H9 (cell line): ENCODE results near the gene SDR42E2. TPM values are rescaled to one million over a fixed set of nuclear protein-coding genes. Genes with fewer than 3 reads are reported as not detected.
A peak's percentile ranks its signal among the peaks of the same experiment; 100 is the strongest.

Experiments
- DNase-seq: peaks from one replicate; pipeline ENCODE4 v3.0.0-alpha.2; 2017
- H2AFZ ChIP-seq: one replicate; pipeline ENCODE4 v1.6.1; 2013; ENCODE audit warnings: mild to moderate bottlenecking, low read length, control low read depth, moderate library complexity
- H2AK5ac ChIP-seq: 2 replicates; pipeline ENCODE4 v1.6.1; 2013; ENCODE audit warnings: low read length, control low read depth, mixed read lengths; ENCODE audit not compliant: insufficient read length
- H2BK120ac ChIP-seq: one replicate; pipeline ENCODE4 v1.6.1; 2013; ENCODE audit warnings: low read depth, mild to moderate bottlenecking, low read length, control low read depth, inconsistent platforms; ENCODE audit not compliant: poor library complexity, severe bottlenecking
- H2BK12ac ChIP-seq: 2 replicates; pipeline ENCODE4 v1.6.1; 2013; ENCODE audit warnings: low read length, control low read depth, mixed read lengths, low read depth; ENCODE audit not compliant: insufficient read length
- H2BK15ac ChIP-seq: 2 replicates; pipeline ENCODE4 v1.6.1; 2013; ENCODE audit warnings: low read depth, low read length, control low read depth
- H2BK20ac ChIP-seq: one replicate; pipeline ENCODE4 v1.6.1; 2013; ENCODE audit warnings: low read depth, mild to moderate bottlenecking, low read length, control low read depth, inconsistent platforms; ENCODE audit not compliant: poor library complexity, severe bottlenecking
- H2BK5ac ChIP-seq: 2 replicates; pipeline ENCODE4 v1.6.1; 2013; ENCODE audit warnings: low read length, control low read depth, mixed read lengths; ENCODE audit not compliant: insufficient read length
- H3K14ac ChIP-seq: 2 replicates; pipeline ENCODE4 v1.6.1; 2013; ENCODE audit warnings: low read length, control low read depth; ENCODE audit not compliant: insufficient read depth
- H3K18ac ChIP-seq: 2 replicates; pipeline ENCODE4 v1.6.1; 2013; ENCODE audit warnings: low read depth, mild to moderate bottlenecking, mixed read lengths, low read length, control low read depth; ENCODE audit not compliant: insufficient read length
- H3K23ac ChIP-seq: 2 replicates; pipeline ENCODE4 v1.6.1; 2013; ENCODE audit warnings: low read length, control low read depth, mixed read lengths, low read depth; ENCODE audit not compliant: insufficient read length
- H3K23me2 ChIP-seq: 2 replicates; pipeline ENCODE4 v1.6.1; 2013; ENCODE audit warnings: low read depth, mild to moderate bottlenecking, mixed read lengths, low read length, control low read depth; ENCODE audit not compliant: insufficient read length, poor library complexity, severe bottlenecking
- H3K27ac ChIP-seq: 2 replicates; pipeline ENCODE4 v1.5.1; 2013; ENCODE audit warnings: low read length, control low read depth, mixed read lengths, low read depth; ENCODE audit not compliant: insufficient read length
- H3K27me3 ChIP-seq: 2 replicates; pipeline ENCODE4 v1.6.1; 2013; ENCODE audit warnings: low read length, control low read depth, inconsistent platforms; ENCODE audit not compliant: insufficient read depth
- H3K4ac ChIP-seq: 2 replicates; pipeline ENCODE4 v1.6.1; 2013; ENCODE audit warnings: low read depth, mild to moderate bottlenecking, control low read depth, inconsistent platforms, low read length, moderate library complexity
- H3K4me1 ChIP-seq: 2 replicates; pipeline ENCODE4 v1.6.1; 2013; ENCODE audit warnings: low read length, control low read depth, inconsistent platforms; ENCODE audit not compliant: insufficient read depth
- H3K4me2 ChIP-seq: 2 replicates; pipeline ENCODE4 v1.6.1; 2013; ENCODE audit warnings: low read length, control low read depth, mixed read lengths; ENCODE audit not compliant: insufficient read length, insufficient read depth
- H3K56ac ChIP-seq: 2 replicates; pipeline ENCODE4 v1.6.1; 2013; ENCODE audit warnings: low read depth, mild to moderate bottlenecking, mixed read lengths, low read length, control low read depth; ENCODE audit not compliant: insufficient read length
- H3K79me1 ChIP-seq: 2 replicates; pipeline ENCODE4 v1.6.1; 2013; ENCODE audit warnings: low read depth, mild to moderate bottlenecking, moderate library complexity, low read length, control low read depth, inconsistent platforms; ENCODE audit not compliant: insufficient read depth, poor library complexity, severe bottlenecking
- H3K79me2 ChIP-seq: 2 replicates; pipeline ENCODE4 v1.6.1; 2013; ENCODE audit warnings: low read length, control low read depth, inconsistent platforms; ENCODE audit not compliant: insufficient read depth
- H3K9ac ChIP-seq: 2 replicates; pipeline ENCODE4 v1.6.1; 2013; ENCODE audit warnings: low read length, control low read depth, mixed read lengths; ENCODE audit not compliant: insufficient read length; ENCODE audit errors: extremely low read depth
- H3K9me3 ChIP-seq: one replicate; pipeline ENCODE4 v1.6.1; 2013; ENCODE audit warnings: low read depth, low read length, inconsistent platforms; ENCODE audit not compliant: control insufficient read depth
- H3T11ph ChIP-seq: one replicate; pipeline ENCODE4 v1.6.1; 2013; ENCODE audit warnings: mild to moderate bottlenecking, low read length, control low read depth, inconsistent platforms
- H4K20me1 ChIP-seq: one replicate; pipeline ENCODE4 v1.6.1; 2013; ENCODE audit not compliant: control insufficient read depth, insufficient read length, insufficient read depth
- H4K5ac ChIP-seq: 2 replicates; pipeline ENCODE4 v1.6.1; 2013; ENCODE audit warnings: low read depth, mild to moderate bottlenecking, mixed read lengths, low read length, control low read depth; ENCODE audit not compliant: insufficient read length
- H4K8ac ChIP-seq: replicated peaks from 2 replicates; pipeline ENCODE4 v1.6.1; 2013; ENCODE audit warnings: low read length, control low read depth, mixed read lengths, low read depth; ENCODE audit not compliant: insufficient read length
- H4K91ac ChIP-seq: 2 replicates; pipeline ENCODE4 v1.6.1; 2013; ENCODE audit warnings: low read depth, mild to moderate bottlenecking, moderate library complexity, mixed read lengths, low read length, control low read depth; ENCODE audit not compliant: insufficient read length
- H3K27ac Mint-ChIP-seq, 3 experiments: 2 replicates in 2 of 3; 3 replicates in 1 of 3; pipeline ENCODE4 v1.8.0; 2020 to 2021; ENCODE audit warnings: mixed read lengths in 3 of 3, mild to moderate bottlenecking in 1 of 3, moderate library complexity in 1 of 3
- H3K27me3 Mint-ChIP-seq: 2 replicates; pipeline ENCODE4 v1.8.0; 2021; ENCODE audit warnings: low read depth, mild to moderate bottlenecking, moderate library complexity, mixed read lengths
- H3K36me3 Mint-ChIP-seq, 3 experiments: 2 replicates in 2 of 3; 3 replicates in 1 of 3; pipeline ENCODE4 v1.8.0; 2020 to 2021; ENCODE audit warnings: low read depth in 3 of 3, mixed read lengths in 3 of 3; ENCODE audit not compliant: insufficient read depth in 1 of 3
- H3K4me1 Mint-ChIP-seq, 2 experiments: 2 replicates each; pipeline ENCODE4 v1.8.0; 2020; ENCODE audit warnings: mixed read lengths in 2 of 2
- H3K4me3 Mint-ChIP-seq, 2 experiments: 2 replicates in 1 of 2; 3 replicates in 1 of 2; pipeline ENCODE4 v1.8.0; 2020 to 2021; ENCODE audit warnings: mild to moderate bottlenecking in 2 of 2, mixed read lengths in 2 of 2, moderate library complexity in 1 of 2
- H3K9me3 Mint-ChIP-seq, 2 experiments: 2 replicates in 1 of 2; 3 replicates in 1 of 2; pipeline ENCODE4 v1.8.0; 2020; ENCODE audit warnings: mild to moderate bottlenecking in 2 of 2, mixed read lengths in 2 of 2, moderate library complexity in 1 of 2
- CTCF ChIP-seq: fragments of 200-600 bp; sonication (generic); conservative IDR thresholded peaks from 3 replicates; pipeline ENCODE4 v1.8.0; 2021; ENCODE audit warnings: antibody characterized with exemption, mild to moderate bottlenecking
- WGBS: extraction: QIAGEN DNeasy Blood & Tissue Kit; methylation state at CpG from one replicate; pipeline ENCODE4 v1.1.7; 2013; ENCODE audit warnings: missing lambda C conversion rate, low lambda C conversion rate, mixed read lengths; ENCODE audit not compliant: insufficient read length; ENCODE audit errors: extremely low coverage; 5-methylcytosine and 5-hydroxymethylcytosine counted together
- total RNA-seq: library from RNA; stranded (reverse); gene quantifications from 2 replicates; pipeline ENCODE4 v1.2.1, GENCODE V29; 2021

Gene SDR42E2
- total RNA-seq, 1 experiment from 2014 or later: 0.09 TPM

- Mint-ChIP-seq H3K4me3 (peak overlapping the region; percentile 74 to 97), H3K9me3 (no peaks in the 10 kb centered on the region; a peak in 3 of 5 replicates), H3K4me1 (peaks cover 15 to 16% of the 10 kb centered on the region in 2 experiments), H3K27ac (no peak overlapping the region; a peak in 3 of 7 replicates), H3K36me3 (peaks cover 3 to 18% (median 11%) of the 10 kb centered on the region in 3 experiments; a peak in 5 of 7 replicates), H3K27me3 (no peaks in the 10 kb centered on the region)
- H2BK12ac ChIP-seq: no peak overlapping the region
- H3K4me1 ChIP-seq: peaks cover 5% of the 10 kb centered on the region; the same call in 1 of the 2 replicates
- no peak overlapping the region for H3K14ac ChIP-seq
- no peaks in the 10 kb centered on the region for H4K20me1 ChIP-seq
- H3K23me2 ChIP-seq: peaks cover 14% of the 10 kb centered on the region
- no peak overlapping the region for H4K91ac ChIP-seq
- H3K4me2 ChIP-seq: peak overlapping the region; percentile 89
- H3K9ac ChIP-seq: peak overlapping the region; percentile 56
- no peak overlapping the region for H2BK120ac ChIP-seq
- H4K5ac ChIP-seq: no peak overlapping the region
- no peak for TF ChIP-seq CTCF
- no peak overlapping the region for H2AK5ac ChIP-seq
- H2AFZ ChIP-seq: no peak overlapping the region
- WGBS: no CpG with 5 or more reads among the region's 35 CpGs
- H3K23ac ChIP-seq: no peak overlapping the region
- H3K79me1 ChIP-seq: peaks cover 8% of the 10 kb centered on the region
- no peaks in the 10 kb centered on the region for H3K27me3 ChIP-seq
- H3K27ac ChIP-seq: no peak overlapping the region
- no peak overlapping the region for H4K8ac ChIP-seq
- no peak overlapping the region for H2BK20ac ChIP-seq
- H3K9me3 ChIP-seq: no peaks in the 10 kb centered on the region
- no peak overlapping the region for H2BK5ac ChIP-seq
- no peak overlapping the region for H3T11ph ChIP-seq
- H3K4ac ChIP-seq: no peak overlapping the region
- peaks cover 9% of the 10 kb centered on the region; the same call in 1 of the 2 replicates for H3K79me2 ChIP-seq
- peak; percentile 50 for DNase-seq
- no peak overlapping the region for H3K18ac ChIP-seq
- H3K56ac ChIP-seq: no peak overlapping the region
- no peak overlapping the region for H2BK15ac ChIP-seq
Measured at GRCh38 chr16:22206842-22207714, 44.8 kb downstream of the SDR42E2 start.
